HFFc6 (cell line): ENCODE data around the gene MTHFSD. TPM values are rescaled to one million over a fixed set of nuclear protein-coding genes. Genes with fewer than 3 reads are reported as not detected.

Experiments
- DNase-seq: peaks from one replicate; pipeline ENCODE4 v3.0.0-alpha.2; 2018
- H3K27ac Mint-ChIP-seq: 2 replicates; pipeline ENCODE4 v1.8.0; 2020; ENCODE audit warnings: mild to moderate bottlenecking, mixed read lengths
- H3K27me3 Mint-ChIP-seq: 2 replicates; pipeline ENCODE4 v1.8.0; 2021; ENCODE audit warnings: mild to moderate bottlenecking, moderate library complexity, mixed read lengths; ENCODE audit not compliant: insufficient read depth
- H3K36me3 Mint-ChIP-seq: 2 replicates; pipeline ENCODE4 v1.8.0; 2021; ENCODE audit warnings: low read depth, mixed read lengths
- H3K4me1 Mint-ChIP-seq: 2 replicates; pipeline ENCODE4 v1.8.0; 2020; ENCODE audit warnings: low read depth, mixed read lengths
- H3K4me3 Mint-ChIP-seq: 2 replicates; pipeline ENCODE4 v1.8.0; 2020; ENCODE audit warnings: mild to moderate bottlenecking, moderate library complexity, mixed read lengths
- H3K9me3 Mint-ChIP-seq: 2 replicates; pipeline ENCODE4 v1.8.0; 2020; ENCODE audit warnings: mild to moderate bottlenecking, mixed read lengths
- total RNA-seq, 6 experiments: library from RNA; stranded (reverse); fragmentation: NEBNext Ultra II Directional; extraction: Animal tissue kit (Norgen Biotek cat#: 25700); gene quantifications; 2 replicates in 1 of 6; 3 replicates in 5 of 6; pipeline ENCODE4 v1.2.3, GENCODE V29; 2021
- TF ChIP-seq, protein P1 (sequence below): fragments of 200-600 bp; sonication (generic); IDR thresholded peaks from 2 replicates; pipeline ENCODE4 v1.5.0; 2021; ENCODE audit warnings: antibody characterized with exemption, mild to moderate bottlenecking

Gene MTHFSD
- total RNA-seq, 6 experiments from 2014 or later, result 16.8 to 18.6 (median 17.0) TPM

GRCh38 chr16:86566601-86566965, 11.5 kb upstream of the MTHFSD start, which contains the start of gene FOXC2:
Gene FOXC2 (plus strand): TSS chr16:86566829. CDS start chr16:86567336, 507 bp downstream.
- peak; percentile 81 for DNase-seq
- Mint-ChIP-seq H3K4me3 (peak within 1 kb of the TSS; percentile 91), H3K36me3 (peaks cover 27% of the 10 kb centered on the region), H3K27ac (peak within 1 kb of the TSS; percentile 76), H3K4me1 (peaks cover 44% of the 10 kb centered on the region), H3K27me3 (peaks cover 32% of the 10 kb centered on the region), H3K9me3 (no peaks in the 10 kb centered on the region)
- TF ChIP-seq, protein P1, sequence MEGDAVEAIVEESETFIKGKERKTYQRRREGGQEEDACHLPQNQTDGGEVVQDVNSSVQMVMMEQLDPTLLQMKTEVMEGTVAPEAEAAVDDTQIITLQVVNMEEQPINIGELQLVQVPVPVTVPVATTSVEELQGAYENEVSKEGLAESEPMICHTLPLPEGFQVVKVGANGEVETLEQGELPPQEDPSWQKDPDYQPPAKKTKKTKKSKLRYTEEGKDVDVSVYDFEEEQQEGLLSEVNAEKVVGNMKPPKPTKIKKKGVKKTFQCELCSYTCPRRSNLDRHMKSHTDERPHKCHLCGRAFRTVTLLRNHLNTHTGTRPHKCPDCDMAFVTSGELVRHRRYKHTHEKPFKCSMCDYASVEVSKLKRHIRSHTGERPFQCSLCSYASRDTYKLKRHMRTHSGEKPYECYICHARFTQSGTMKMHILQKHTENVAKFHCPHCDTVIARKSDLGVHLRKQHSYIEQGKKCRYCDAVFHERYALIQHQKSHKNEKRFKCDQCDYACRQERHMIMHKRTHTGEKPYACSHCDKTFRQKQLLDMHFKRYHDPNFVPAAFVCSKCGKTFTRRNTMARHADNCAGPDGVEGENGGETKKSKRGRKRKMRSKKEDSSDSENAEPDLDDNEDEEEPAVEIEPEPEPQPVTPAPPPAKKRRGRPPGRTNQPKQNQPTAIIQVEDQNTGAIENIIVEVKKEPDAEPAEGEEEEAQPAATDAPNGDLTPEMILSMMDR, result no peak; the same call in 1 of the 2 replicates

GRCh38 chr16:86565644-86566511, 10.8 kb upstream of the MTHFSD start:
- TF ChIP-seq, protein P1, result no peak
- no peaks in the 10 kb centered on the region for H3K9me3 Mint-ChIP-seq
- no peak overlapping the region; the same call in 1 of the 2 replicates for H3K27ac Mint-ChIP-seq
- peaks cover 21% of the 10 kb centered on the region for H3K36me3 Mint-ChIP-seq
- H3K4me3 Mint-ChIP-seq, result peak overlapping the region; percentile 58
- no peak for DNase-seq
- H3K27me3 Mint-ChIP-seq, result peaks cover 34% of the 10 kb centered on the region
- H3K4me1 Mint-ChIP-seq, result peaks cover 38% of the 10 kb centered on the region

GRCh38 chr16:86565181-86565631, 10.2 kb upstream of the MTHFSD start:
- no peak overlapping the region for H3K27ac Mint-ChIP-seq
- H3K27me3 Mint-ChIP-seq, result peaks cover 34% of the 10 kb centered on the region

GRCh38 chr16:86563469-86564345, 8.7 kb upstream of the MTHFSD start:
- Mint-ChIP-seq H3K27ac (peak overlapping the region; percentile 72), H3K9me3 (no peaks in the 10 kb centered on the region), H3K27me3 (peaks cover 26% of the 10 kb centered on the region), H3K4me1 (peaks cover 28% of the 10 kb centered on the region), H3K4me3 (peak overlapping the region; percentile 90), H3K36me3 (peaks cover under 1% of the 10 kb centered on the region)
- DNase-seq, result peak; percentile 76
- TF ChIP-seq, protein P1, result peak; percentile 100

More at GRCh38 chr16:86565181-86565631, 10.2 kb upstream of the MTHFSD start:
- DNase-seq, result no peak
- H3K4me1 Mint-ChIP-seq, result peaks cover 31% of the 10 kb centered on the region
- H3K4me3 Mint-ChIP-seq, result peak overlapping the region; percentile 47; the same call in 1 of the 2 replicates
- no peaks in the 10 kb centered on the region for H3K9me3 Mint-ChIP-seq
- H3K36me3 Mint-ChIP-seq, result peaks cover 14% of the 10 kb centered on the region
- TF ChIP-seq, protein P1, result no peak

- Mint-ChIP-seq H3K4me1 (peaks cover 38% of the 10 kb centered on the region), H3K4me3 (no peak overlapping the region), H3K9me3 (no peaks in the 10 kb centered on the region), H3K27ac (no peak overlapping the region), H3K27me3 (peaks cover 24% of the 10 kb centered on the region), H3K36me3 (no peaks in the 10 kb centered on the region)
- DNase-seq, result no peak
- TF ChIP-seq, protein P1, result no peak
Measured at GRCh38 chr16:86562356-86562755, 7.3 kb upstream of the MTHFSD start.
